GF-D8 (cell line): ENCODE data around the gene ARF1.

Source experiments
- DNase-seq: peaks from one replicate; lab custom pipeline; 2025; lab: John Stamatoyannopoulos, UW

Gene ARF1

DNA sequence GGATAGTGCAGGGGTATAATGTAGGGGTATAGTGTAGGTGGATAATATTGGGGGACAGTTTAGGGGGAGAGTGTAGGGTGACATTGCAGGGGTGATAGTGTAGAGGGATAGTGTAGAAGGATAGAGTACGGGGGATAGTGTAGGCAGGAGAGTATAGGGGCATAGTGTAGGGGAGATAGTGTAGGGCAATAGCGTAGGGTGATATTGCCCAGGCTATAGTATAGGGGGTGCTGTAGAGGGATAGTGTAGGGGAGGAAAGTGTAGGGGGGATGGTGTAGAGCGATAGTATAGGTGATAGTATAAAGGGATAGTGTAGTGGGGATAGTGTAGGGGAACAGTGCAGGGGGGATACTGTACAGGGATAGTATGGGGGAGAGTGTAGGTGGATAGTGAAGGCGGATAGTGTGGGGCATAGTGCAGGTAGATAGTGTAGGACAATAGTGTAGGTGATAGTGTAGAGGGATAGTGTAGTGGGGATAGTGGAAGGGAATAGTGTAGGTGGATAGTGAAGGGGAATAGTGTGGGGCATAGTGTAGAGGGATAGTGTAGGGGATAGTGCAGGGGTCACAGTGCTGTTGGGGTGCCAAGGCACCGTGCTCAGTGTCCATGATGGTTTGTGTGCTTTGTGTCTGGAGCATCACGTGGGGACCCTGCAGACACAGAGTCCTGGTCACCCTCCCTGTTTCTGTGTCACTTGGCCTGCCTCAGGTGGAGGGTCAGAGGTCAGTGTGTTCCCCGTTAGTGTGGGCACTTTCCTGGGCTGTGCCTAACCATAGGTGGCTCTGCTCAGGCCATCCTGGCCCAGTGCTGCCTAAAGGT, 10.5 kb upstream of the ARF1 start:
- DNase-seq, result no peak

GRCh38 chr1:228072658-228073043, 9.9 kb upstream of the ARF1 start:
- no peak for DNase-seq

DNA sequence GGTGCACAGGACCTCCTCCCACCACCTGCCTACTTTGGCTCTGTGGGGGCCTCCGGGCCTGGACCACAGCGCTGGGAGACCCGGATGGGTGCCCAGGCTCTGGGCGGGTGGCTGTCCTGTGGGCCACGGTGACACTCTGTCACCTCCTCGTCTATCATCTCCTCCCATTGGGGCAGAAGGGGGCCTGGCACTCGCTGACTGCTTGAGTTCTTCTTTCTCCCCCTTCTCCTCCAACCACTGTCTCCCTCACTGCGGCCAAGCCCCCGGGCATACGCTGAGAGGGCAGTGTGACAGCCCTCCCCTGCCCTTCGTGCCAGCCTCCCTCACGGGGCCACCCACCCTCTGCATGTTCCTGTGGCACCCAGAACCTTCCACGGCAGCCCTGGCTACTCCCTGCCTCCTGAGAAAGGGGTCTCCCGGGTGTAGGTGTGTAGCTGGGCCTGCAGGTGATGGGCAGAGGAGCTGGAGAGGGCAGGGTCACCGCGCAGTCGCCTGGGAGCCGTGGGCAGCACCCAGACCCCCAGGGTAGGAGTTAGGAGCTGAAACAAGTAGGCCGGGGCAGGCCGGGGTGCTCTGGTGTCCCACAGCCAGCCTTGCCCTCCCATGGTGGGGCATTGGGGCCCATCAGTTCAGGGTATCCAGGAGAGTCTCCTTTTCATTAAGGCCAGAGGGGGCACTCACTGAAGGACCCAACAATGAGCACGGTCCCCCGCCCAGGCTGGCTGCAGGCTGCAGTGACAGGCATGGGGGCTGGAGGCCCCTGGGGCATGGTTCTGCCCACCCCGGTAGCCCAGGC, 9.2 kb upstream of the ARF1 start:
- DNase-seq, result no peak

- no peak for DNase-seq
Observed at GRCh38 chr1:228073857-228074545, 8.5 kb upstream of the ARF1 start.

- no peak for DNase-seq
Observed at GRCh38 chr1:228074954-228075730, 7.4 kb upstream of the ARF1 start.

DNA sequence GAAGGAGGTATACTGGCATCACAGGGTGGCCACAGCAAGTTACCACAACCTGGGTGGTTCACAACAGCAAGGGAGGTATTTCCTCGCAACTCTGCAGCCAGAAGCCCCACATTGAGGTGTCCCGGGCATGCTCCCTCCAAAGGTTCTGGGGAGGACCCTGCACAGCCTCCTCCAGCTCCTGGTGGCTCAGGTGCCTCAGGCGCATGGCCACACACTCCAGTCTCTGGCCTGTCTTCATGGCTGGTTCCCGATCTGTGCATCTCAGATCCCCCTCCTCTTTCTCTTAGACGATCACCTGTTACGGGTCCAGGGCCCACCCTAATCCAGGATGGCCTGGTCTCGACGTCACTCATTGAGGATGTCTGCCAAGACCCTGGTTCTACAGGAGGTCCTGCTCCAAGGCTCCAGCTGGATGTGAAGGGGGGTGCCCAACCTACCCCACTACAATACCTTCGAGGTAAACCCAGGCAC, 6.7 kb upstream of the ARF1 start:
- no peak for DNase-seq

GRCh38 chr1:228076796-228077430, 5.6 kb upstream of the ARF1 start:
- DNase-seq, result no peak

DNA sequence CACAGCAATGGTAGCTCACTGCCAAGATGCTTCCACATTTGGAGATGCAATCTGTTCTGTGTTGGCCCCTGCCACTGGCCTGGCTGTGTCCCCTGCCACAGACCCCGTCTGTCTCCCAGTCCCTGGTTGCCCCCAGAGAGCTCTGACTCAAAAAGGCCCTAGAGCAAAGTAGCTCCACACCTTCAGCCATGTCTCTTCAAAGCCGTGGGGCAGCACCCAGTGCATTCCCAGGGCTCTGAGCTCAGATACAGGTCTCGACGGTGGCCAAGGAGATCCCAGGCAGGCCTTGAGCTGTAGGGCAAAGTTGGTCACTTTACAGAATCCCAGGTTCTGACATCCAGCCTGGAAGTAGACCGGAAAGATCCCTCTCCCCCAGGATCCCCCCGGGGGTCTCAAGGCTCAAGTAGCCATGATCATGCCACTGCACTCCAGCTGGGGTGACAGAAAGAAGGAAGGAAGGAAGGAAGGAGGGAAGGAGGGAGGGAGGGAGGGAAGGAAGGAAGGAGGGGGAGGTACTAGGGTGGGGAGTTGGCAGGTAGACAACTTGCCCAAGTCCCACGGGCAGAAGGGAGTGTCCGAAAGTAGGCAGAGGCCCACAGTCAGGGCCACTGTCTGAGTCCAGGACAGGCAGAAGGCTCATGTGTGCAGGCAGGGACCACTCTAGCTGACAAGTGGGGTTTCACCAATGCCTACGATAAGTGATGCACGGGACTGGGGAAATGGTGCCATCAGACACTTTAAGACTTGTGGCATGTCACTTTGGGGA, 4.8 kb upstream of the ARF1 start:
- no peak for DNase-seq

DNA sequence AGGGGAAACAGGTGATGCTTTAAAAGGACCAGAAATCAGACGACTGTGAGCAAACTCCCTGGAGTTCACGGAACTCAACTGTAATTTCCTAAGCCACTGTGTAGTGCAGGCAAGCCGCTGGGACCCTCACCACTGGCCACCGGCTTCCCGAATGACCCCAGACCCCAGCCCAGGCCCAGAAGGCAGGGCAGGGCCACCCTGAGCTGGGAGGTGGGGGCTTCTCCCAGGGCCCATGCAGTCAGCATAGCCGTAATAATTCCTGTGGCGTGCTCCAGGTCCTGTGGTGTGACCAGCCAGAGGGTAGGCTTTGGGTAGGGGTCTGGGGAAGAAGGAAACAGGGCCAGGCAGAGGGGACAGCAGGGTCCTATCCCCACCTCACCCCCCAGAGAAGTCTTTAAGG, 3.5 kb upstream of the ARF1 start:
- no peak for DNase-seq

GRCh38 chr1:228079601-228080263, 2.8 kb upstream of the ARF1 start:
- no peak for DNase-seq

- no peak for DNase-seq
Observed at GRCh38 chr1:228081144-228081543, 1.4 kb upstream of the ARF1 start.

DNA sequence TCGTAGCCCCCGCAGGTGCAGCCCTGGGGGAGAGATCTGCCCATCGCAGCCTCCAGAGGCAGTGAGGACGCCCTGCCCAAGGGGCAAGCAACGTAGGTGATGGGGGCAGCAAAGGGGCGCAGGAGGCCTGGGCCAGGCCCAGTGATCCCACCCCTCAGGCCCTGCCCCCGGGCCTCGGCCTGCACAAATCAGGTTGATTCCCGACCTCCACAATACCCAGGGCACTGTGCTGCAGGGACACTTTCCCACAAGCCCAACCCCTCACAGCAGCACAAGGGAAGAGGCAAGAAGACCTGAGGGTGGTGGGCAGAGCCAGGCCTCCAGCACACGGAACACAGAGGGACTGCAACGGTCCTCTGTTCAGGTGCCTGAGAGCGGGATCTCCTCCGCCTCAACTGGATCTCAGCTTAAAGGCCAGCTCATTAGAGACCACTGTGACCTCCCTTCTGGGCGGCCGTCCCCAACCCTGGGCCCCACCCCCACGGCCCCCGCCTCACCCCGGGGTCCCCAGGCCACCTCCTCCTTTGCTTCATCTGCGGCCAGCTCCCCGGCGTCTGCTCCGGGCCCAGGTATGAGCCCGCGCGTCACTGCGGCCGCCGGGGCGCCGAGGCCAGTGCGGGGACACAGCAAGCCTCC, 812 bp upstream of the ARF1 start:
- no peak for DNase-seq

- DNase-seq, result no peak
Observed at GRCh38 chr1:228082918-228083870, 686 bp downstream of the ARF1 start.

- no peak for DNase-seq
Observed at GRCh38 chr1:228083871-228084278, 1.4 kb downstream of the ARF1 start.

GRCh38 chr1:228084325-228084724, 1.8 kb downstream of the ARF1 start:
- no peak for DNase-seq

DNA sequence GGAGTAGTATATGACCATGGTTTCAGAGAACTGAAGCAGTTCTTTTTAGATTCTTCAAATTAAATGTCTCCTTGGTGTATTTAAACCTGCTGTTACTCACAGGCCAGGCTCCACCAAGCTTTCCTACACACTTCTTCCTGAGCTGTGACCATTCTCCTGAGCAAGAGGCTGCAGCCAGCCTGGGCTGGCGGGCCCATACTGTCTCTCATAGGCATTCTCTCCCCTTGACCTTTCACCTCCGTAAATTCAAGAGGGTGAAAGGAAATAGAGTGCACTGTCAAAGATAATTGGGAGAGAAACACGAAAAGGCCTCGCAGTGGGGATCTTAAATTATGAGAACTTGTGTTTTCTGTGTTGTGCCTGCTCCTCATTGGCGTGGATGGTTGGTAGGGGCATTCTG, 2.3 kb downstream of the ARF1 start:
- no peak for DNase-seq

- no peak for DNase-seq
Observed at GRCh38 chr1:228085287-228085951, 2.9 kb downstream of the ARF1 start.

DNA sequence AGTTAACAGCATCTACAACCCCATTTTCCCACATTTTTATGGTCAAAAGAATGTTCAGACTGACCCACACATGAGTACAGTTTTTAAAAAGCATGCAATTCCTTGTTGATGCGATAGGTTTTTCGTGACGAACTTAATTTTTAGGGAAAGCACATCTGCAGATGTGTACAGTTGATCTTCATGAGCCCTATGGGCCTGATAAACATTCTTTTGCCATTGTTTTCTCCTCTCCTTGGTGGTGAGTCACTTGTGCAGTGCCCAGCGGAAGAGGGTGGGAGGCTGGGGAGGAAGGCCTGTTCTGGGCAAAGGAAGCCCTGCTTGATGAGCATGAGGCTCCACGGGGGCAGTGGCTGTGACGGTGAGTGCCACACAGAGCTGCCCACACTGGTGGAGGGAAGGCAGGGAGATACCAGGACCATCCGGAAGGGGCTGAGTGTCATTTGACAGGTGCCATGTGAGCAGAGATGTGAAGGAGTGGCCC, 5.3 kb downstream of the ARF1 start:
- no peak for DNase-seq
